ENCODE results near the gene COL24A1. TPM values are rescaled to one million over a fixed set of nuclear protein-coding genes. Genes with fewer than 3 reads are reported as not detected.

Gene COL24A1
- total and polyA plus RNA-seq, 2 of the 13 experiments (the other 11 are each of a cell fraction or from before 2014, with no cell fraction given), result 0.04 to 0.13 TPM

DNA sequence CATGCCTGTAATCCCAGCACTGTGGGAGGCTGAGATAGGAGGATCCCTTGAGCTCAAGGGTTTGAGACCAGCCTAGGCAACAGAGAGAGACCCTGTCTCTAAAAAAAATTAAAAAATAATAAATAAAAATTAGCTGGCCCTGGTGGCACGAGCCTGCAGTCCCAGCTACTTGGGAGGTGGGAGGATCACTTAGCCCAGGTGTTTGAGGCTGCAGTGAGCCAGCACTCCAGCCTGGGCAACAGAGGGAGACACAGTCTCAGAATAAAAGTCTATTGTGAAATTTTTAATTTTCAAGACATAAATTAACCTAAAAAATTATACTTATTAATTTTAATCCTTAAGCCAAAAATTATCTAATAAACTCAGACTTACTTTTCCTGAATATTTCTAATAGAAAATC lies 317.1 kb downstream of the COL24A1 start (continued):
- TF ChIP-seq, protein P1, sequence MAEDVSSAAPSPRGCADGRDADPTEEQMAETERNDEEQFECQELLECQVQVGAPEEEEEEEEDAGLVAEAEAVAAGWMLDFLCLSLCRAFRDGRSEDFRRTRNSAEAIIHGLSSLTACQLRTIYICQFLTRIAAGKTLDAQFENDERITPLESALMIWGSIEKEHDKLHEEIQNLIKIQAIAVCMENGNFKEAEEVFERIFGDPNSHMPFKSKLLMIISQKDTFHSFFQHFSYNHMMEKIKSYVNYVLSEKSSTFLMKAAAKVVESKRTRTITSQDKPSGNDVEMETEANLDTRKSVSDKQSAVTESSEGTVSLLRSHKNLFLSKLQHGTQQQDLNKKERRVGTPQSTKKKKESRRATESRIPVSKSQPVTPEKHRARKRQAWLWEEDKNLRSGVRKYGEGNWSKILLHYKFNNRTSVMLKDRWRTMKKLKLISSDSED (CRISPR knock-in tag; IDR thresholded peaks at IDR 0.05), result no peak

DNA sequence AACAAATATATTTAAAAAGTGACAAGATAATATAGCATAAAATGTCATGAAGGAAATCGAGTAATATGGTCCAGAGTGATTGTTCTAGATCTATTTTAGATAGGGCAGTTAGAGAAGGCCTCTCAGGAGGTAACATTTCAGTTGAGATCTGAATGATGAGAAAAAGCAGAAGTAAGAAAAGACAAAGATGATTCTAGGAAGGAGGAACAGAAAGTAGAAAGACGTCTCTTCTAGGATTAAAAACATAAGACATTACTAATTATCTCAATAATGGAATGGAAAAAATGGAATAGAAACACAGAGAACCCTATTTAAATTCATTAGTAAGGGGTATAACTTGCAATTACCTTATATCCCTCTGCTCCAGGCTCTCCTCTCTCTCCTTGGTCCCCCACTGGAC lies 318.3 kb downstream of the COL24A1 start:
- H3K4me3 ChIP-seq (replicated peaks in 1 of 3; ENCODE audit: insufficient read depth in 1 of 3, low read depth in 2 of 3, low read length in 3 of 3), result no peak overlapping the region
- H3K79me2 ChIP-seq (ENCODE audit: insufficient read depth, low read length), result no peaks in the 10 kb centered on the region
- no peaks in the 10 kb centered on the region for H3K4me1 ChIP-seq (ENCODE audit: insufficient read depth, low read length)
- CTCF ChIA-PET (ENCODE audit: low intra/inter-chr PET ratio, low total read pairs), result no interaction called here
- in situ Hi-C loops (cut with HindIII; ENCODE audit: extremely low pct_ligation_motif_present, low pct_unique_long_range_greater_than_20kb) (no loop called here), intact Hi-C loops (cut with micrococcal nuclease; ENCODE audit: unreplicated experiment) (no loop called here)
- DNase-seq (ENCODE audit: low spot score) (no peak), ATAC-seq (no peak), FAIRE-seq (no peak)
- POLR2A ChIA-PET, result no interaction called here
- H4K20me1 ChIP-seq (ENCODE audit: insufficient read depth, low read length), result no peaks in the 10 kb centered on the region; the same call in 1 of the 2 replicates
- H3K36me3 ChIP-seq (replicated peaks in 1 of 2; ENCODE audit: control insufficient read depth in 1 of 2, insufficient read depth in 2 of 2, low read length in 2 of 2), result no peaks in the 10 kb centered on the region
- H3K9ac ChIP-seq (ENCODE audit: insufficient read depth, low read depth, low read length), result no peak overlapping the region
- H3K27ac ChIP-seq (ENCODE audit: extremely low read length, insufficient read depth, low read length), result no peak overlapping the region
- H3K4me2 ChIP-seq (ENCODE audit: low read depth, low read length), result no peak overlapping the region
- no TSS peak for BruUV-seq (replicated peaks)
- WGBS (ENCODE audit: low lambda C conversion rate), result 3% methylated on average over 2 of the region's 2 CpGs
- no peaks in the 10 kb centered on the region for H3K9me3 ChIP-seq (ENCODE audit: low read length)
- H3K27me3 ChIP-seq (ENCODE audit: control insufficient read depth in 1 of 2, insufficient read depth in 2 of 2, low read length in 2 of 2), result no peaks in the 10 kb centered on the region; a peak in 1 of 5 replicates
- TF ChIP-seq ZNF441 (CRISPR knock-in tag; IDR thresholded peaks at IDR 0.05; ENCODE audit: borderline replicate concordance), result no peak
- no peak for TF ChIP-seq KLF6 (CRISPR knock-in tag; IDR thresholded peaks at IDR 0.05)
- TF ChIP-seq HNRNPLL (IDR thresholded peaks at IDR 0.05; ENCODE audit: low read depth, low read length, poor library complexity, severe bottlenecking), result no peak
- no peak for TF ChIP-seq HOXA9 (CRISPR knock-in tag; IDR thresholded peaks at IDR 0.05; ENCODE audit: borderline replicate concordance)
- no peak for TF ChIP-seq MED1 (CRISPR knock-in tag; IDR thresholded peaks at IDR 0.05)
- no peak for TF ChIP-seq ZNF543 (CRISPR knock-in tag; IDR thresholded peaks at IDR 0.05)
- no peak for TF ChIP-seq ONECUT2 (CRISPR knock-in tag; IDR thresholded peaks at IDR 0.05)
- no peak for TF ChIP-seq ZNF670 (CRISPR knock-in tag; IDR thresholded peaks at IDR 0.05; ENCODE audit: borderline replicate concordance)
- TF ChIP-seq ZNF713 (CRISPR knock-in tag; IDR thresholded peaks at IDR 0.05), result no peak
- TF ChIP-seq, protein P2, sequence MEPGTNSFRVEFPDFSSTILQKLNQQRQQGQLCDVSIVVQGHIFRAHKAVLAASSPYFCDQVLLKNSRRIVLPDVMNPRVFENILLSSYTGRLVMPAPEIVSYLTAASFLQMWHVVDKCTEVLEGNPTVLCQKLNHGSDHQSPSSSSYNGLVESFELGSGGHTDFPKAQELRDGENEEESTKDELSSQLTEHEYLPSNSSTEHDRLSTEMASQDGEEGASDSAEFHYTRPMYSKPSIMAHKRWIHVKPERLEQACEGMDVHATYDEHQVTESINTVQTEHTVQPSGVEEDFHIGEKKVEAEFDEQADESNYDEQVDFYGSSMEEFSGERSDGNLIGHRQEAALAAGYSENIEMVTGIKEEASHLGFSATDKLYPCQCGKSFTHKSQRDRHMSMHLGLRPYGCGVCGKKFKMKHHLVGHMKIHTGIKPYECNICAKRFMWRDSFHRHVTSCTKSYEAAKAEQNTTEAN (CRISPR knock-in tag; conservative IDR thresholded peaks at IDR 0.05), result no peak
- TF ChIP-seq PTBP1 (IDR thresholded peaks at IDR 0.05; ENCODE audit: low read depth, low read length, poor library complexity, severe bottlenecking), result no peak
- TF ChIP-seq NBN (conservative IDR thresholded peaks at IDR 0.05), result no peak
- no peak for TF ChIP-seq ZFP1 (CRISPR knock-in tag; IDR thresholded peaks at IDR 0.05)
- TF ChIP-seq ZNF510 (CRISPR knock-in tag; IDR thresholded peaks at IDR 0.05; ENCODE audit: low read depth), result no peak
- TF ChIP-seq, protein P3, sequence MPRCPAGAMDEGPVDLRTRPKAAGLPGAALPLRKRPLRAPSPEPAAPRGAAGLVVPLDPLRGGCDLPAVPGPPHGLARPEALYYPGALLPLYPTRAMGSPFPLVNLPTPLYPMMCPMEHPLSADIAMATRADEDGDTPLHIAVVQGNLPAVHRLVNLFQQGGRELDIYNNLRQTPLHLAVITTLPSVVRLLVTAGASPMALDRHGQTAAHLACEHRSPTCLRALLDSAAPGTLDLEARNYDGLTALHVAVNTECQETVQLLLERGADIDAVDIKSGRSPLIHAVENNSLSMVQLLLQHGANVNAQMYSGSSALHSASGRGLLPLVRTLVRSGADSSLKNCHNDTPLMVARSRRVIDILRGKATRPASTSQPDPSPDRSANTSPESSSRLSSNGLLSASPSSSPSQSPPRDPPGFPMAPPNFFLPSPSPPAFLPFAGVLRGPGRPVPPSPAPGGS (CRISPR knock-in tag; IDR thresholded peaks at IDR 0.05), result no peak
- TF ChIP-seq ZNF616 (CRISPR knock-in tag; IDR thresholded peaks at IDR 0.05; ENCODE audit: low read depth), result no peak
- no peak for TF ChIP-seq TGIF2 (CRISPR knock-in tag; IDR thresholded peaks at IDR 0.05)
- TF ChIP-seq SKI (IDR thresholded peaks at IDR 0.05; ENCODE audit: partially characterized antibody), result no peak
- H2AFZ ChIP-seq (ENCODE audit: low read length), result no peak overlapping the region
